NB4 (cell line): ENCODE results near the gene KRT38.
"Not testable (repeated sequence)": the region's sequence is repeated elsewhere in the genome, so short reads cannot be mapped to it uniquely, and the experiment has no call there.

Experiments
- MAX ChIP-seq: IDR thresholded peaks from 2 replicates; pipeline ENCODE4 v1.6.1; 2011; ENCODE audit warnings: low read depth, low read length
- MYC ChIP-seq: IDR thresholded peaks from 2 replicates; pipeline ENCODE4 v1.6.1; 2011; ENCODE audit warnings: low read depth, low read length
- POLR2A ChIP-seq: IDR thresholded peaks from 2 replicates; pipeline ENCODE4 v1.6.1; 2011; ENCODE audit warnings: mild to moderate bottlenecking; ENCODE audit not compliant: insufficient read length; ENCODE audit errors: extremely low read depth
- TF ChIP-seq, protein P1 (sequence below): IDR thresholded peaks from one replicate; pipeline ENCODE4 v1.5.1; 2012; ENCODE audit warnings: low read depth, low read length

DNA sequence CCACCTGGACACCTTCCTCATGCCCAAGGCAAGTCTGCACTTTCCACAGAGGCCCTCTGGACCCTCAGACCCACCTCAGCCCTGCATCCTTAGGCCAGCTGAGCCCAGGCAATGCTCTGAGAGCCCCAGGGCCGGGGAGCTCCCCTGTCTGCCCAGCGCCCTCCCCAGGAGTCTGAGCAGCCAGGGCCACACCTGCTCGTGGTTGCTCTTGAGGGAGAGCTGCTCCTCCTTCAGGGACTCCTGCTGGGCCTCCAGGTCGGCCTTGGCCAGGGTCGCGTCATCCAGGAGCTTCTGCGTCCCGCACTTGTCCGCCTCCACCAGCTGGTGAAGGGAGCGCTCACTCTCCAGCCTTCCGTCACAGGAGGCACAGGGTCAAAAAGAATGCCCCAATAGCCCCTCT, 18.2 kb downstream of the KRT38 start:
- not testable (repeated sequence) for TF ChIP-seq POLR2A, MAX, MYC
- TF ChIP-seq, protein P1, sequence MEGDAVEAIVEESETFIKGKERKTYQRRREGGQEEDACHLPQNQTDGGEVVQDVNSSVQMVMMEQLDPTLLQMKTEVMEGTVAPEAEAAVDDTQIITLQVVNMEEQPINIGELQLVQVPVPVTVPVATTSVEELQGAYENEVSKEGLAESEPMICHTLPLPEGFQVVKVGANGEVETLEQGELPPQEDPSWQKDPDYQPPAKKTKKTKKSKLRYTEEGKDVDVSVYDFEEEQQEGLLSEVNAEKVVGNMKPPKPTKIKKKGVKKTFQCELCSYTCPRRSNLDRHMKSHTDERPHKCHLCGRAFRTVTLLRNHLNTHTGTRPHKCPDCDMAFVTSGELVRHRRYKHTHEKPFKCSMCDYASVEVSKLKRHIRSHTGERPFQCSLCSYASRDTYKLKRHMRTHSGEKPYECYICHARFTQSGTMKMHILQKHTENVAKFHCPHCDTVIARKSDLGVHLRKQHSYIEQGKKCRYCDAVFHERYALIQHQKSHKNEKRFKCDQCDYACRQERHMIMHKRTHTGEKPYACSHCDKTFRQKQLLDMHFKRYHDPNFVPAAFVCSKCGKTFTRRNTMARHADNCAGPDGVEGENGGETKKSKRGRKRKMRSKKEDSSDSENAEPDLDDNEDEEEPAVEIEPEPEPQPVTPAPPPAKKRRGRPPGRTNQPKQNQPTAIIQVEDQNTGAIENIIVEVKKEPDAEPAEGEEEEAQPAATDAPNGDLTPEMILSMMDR, result not testable (repeated sequence)
